Lower leg skin (tissue), 3 donors: ENCODE data around the gene MELTF.

Source experiments
- CTCF ChIP-seq, 3 donors: fragments of 450-650 bp; IDR thresholded peaks; one replicate each; pipeline ENCODE4 v1.5.1; 2016; ENCODE audit warnings: antibody characterized with exemption in 3 of 3, mild to moderate bottlenecking in 3 of 3, moderate library complexity in 2 of 3
- POLR2A ChIP-seq, 2 donors: fragments of 450-650 bp; IDR thresholded peaks; one replicate each; pipeline ENCODE4 v1.6.1; 2016 to 2017; ENCODE audit warnings: antibody characterized with exemption in 2 of 2, mild to moderate bottlenecking in 1 of 2, moderate library complexity in 1 of 2

- TF ChIP-seq CTCF (IDR thresholded peaks at IDR 0.05) (no peak), POLR2A (IDR thresholded peaks at IDR 0.05) (no peak)
These were observed 7.8 kb downstream of the MELTF start for GRCh38 chr3:197021729-197022404.
